Endometrium (tissue), 2 donors: ENCODE measurements around the gene GRIN3B.

Experiments used
- FAIRE-seq: peaks from 2 replicates; lab custom pipeline; 2012; peaks lifted over from hg19 to GRCh38; lab: Jason Lieb, UNC
- donor health status: control.
- donor health status: control.

Gene GRIN3B

DNA sequence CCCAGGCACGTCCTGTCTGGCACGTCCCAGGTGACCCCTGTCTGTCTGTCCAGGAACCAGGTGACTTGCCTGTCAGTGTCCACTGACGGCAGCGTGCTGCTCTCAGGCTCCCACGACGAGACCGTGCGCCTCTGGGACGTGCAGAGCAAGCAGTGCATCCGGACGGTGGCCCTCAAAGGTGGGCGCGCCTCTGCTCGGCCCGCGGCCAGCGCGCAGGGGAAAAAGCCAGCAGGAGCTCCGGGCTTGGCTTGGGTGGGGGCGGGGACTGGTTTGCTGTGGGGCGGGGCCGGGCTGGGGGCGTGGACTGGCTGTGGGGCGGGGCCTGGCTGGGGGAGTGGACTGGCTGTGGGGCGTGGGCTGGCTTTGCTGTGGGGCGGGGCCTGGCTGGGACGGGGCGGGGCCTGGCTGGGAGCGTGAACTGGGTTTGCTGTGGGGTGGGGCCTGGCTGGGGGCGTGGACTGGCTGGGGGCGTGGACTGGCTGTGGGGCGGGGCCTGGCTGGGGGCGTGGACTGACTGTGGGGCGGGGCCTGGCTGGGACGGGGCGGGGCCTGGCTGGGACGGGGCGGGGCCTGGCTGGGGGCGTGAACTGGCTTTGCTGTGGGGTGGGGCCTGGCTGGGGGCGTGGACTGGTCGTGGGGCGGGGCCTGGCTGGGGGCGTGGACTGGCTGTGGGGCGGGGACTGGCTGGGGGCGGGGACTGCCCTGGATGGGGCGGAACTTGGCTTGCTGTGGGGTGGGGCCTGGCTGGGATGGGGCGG, 8.9 kb upstream of the GRIN3B start:
- FAIRE-seq, result no peak

GRCh38 chr19:991932-992669, 8.1 kb upstream of the GRIN3B start:
- FAIRE-seq, result no peak

GRCh38 chr19:992670-993055, 7.6 kb upstream of the GRIN3B start:
- FAIRE-seq, result no peak

DNA sequence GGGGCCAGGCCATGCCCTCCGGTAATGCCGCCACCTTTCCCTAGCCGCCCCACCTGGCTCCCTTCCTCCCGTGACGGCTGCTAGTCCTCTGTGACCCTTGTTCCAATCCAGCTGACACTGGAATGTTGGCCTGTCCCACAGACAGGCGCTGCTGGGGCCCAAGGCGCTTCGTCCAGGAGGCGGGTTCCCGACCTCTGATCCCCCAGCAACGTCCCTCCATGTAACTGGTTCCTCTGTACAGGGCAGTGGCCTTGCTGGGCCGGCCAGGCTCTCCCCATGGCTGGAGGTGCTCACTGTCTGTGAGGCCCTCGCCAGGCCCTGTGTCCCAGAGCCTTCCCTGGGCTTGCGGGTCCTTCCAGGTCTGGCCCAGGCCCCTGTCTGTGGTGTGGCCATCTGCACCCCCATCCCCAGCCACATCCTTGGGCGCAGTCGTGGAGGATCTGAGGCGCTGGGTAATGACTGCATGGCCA, 6.8 kb upstream of the GRIN3B start:
- no peak for FAIRE-seq

DNA sequence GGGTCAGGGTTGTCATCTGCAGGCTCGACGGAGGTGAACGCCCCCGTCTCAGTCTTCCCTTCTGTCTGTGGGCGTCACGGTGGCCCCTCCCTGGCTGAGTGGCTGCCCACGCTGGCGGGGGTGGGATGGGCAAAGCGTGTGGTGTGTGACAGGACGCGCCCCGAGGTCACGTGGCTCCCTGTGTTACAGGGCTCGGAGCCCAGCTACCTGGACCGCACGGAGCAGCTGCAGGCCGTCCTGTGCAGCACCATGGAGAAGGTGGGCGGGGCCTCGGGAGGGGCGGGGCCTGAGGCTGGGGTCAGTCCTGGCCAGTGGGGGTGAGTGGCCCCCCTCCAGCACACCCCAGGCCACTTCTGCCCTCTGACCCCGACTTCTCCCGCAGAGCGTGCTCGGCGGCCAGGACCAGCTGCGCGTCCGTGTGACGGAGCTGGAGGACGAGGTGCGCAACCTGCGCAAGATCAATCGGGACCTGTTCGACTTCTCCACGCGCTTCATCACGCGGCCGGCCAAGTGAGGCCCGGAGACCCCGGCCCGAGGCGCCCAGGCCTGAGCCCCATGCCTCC, 6.3 kb upstream of the GRIN3B start:
- no peak for FAIRE-seq

DNA sequence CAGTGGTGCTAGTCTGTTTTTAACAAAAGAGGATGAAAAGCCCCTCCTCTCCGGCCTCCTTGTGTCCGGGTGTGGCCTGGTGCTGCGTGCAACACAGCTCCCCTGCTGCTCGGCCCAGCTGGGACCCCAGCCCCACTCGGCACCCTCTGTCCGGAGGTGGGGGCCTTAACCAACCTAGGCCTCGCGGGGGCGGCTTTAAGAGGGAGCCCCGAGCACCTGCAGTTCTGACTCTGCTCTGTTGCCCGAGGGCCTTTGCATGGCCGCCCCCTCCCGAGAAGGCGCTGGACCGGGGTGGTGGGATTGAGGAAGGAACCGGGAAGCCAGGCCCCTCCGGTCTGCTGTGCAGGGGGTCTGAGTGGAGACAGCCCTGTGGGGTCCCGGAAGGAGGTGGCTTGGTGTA, 5.7 kb upstream of the GRIN3B start:
- FAIRE-seq, result no peak

GRCh38 chr19:995051-995827, 5.0 kb upstream of the GRIN3B start:
- FAIRE-seq, result no peak

- FAIRE-seq, result no peak
Observed at GRCh38 chr19:996051-996838, 4.0 kb upstream of the GRIN3B start.

DNA sequence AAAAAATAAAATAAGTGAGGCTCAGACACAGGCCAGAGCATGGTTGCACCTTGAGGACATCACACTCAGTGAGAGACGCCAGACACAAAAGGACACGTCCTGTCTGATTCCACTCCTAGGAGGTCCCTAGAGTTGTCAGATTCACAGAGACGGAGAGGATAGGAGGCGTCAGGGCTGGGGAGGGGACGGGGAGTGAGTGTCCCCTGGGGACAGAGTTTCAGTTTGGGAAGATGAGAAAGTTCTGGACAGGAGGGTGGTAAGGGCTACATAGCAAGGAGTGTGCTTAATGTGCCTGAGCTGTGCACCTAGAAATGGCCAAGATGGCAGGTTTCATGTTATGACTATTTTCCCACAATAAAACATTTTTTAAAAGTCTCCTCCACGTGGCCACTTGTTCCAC, 2.2 kb upstream of the GRIN3B start:
- FAIRE-seq, result no peak

- no peak for FAIRE-seq
Observed at GRCh38 chr19:999379-999719, 870 bp upstream of the GRIN3B start.

DNA sequence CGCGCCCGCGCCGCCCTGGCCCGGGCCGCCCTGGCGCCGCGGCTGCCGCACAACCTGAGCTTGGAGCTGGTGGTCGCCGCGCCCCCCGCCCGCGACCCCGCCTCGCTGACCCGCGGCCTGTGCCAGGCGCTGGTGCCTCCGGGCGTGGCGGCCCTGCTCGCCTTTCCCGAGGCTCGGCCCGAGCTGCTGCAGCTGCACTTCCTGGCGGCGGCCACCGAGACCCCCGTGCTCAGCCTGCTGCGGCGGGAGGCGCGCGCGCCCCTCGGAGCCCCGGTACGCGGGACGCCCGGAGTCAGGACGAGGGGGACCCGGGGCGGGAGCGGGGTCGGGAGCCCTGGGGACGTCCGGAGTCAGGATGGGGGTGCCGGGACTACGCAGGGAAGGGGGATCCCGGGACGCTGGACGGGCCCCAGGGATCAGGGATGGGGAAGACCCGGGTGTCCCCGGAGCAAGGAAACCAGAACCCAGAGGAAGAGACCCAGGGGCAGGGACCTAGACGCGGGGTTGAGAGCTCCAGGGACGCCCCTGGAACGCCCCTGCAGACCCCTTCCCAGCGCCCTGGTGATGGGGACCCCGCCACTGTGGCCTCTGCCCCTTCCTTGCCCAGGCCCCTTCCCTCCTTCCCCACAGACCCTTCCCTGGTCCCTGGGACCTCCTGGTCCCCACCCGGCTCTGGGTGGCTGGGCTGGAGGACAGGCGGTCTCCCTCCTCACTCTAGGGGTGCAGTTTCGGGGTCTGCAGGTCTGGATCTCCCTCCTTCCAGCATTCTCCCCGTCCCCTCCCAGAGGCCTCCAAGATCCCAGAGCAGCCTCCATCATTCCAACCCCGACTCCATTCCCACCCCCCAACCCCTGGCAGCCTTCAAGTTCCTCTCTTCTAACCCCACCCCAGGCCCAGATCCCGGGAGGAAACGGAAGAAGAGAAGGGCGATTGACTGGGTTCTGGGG, 645 bp downstream of the GRIN3B start:
- no peak for FAIRE-seq

- no peak for FAIRE-seq
Observed at GRCh38 chr19:1001538-1002166, 1.4 kb downstream of the GRIN3B start.

DNA sequence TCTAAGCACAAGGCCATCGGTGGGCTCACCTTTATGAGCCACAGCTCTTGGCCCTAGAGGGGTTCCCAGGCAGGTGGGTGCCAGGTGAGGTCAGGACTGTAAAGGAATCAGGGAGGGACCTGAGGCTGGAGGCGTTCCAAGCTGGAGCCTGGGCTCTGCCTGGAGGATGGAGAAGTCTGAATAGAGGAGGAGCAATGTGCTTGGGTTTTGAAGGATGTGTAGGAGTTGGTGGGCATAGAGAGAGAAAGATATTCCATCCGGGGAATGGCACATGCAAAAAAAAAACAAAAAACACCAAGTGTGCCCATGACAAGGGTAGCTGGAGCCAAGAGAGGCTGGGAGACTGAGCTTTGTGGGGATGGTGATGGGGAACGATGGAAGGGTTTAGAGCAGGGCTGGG, 2.4 kb downstream of the GRIN3B start:
- FAIRE-seq, result no peak

GRCh38 chr19:1003283-1003682, 3.1 kb downstream of the GRIN3B start:
- no peak for FAIRE-seq

DNA sequence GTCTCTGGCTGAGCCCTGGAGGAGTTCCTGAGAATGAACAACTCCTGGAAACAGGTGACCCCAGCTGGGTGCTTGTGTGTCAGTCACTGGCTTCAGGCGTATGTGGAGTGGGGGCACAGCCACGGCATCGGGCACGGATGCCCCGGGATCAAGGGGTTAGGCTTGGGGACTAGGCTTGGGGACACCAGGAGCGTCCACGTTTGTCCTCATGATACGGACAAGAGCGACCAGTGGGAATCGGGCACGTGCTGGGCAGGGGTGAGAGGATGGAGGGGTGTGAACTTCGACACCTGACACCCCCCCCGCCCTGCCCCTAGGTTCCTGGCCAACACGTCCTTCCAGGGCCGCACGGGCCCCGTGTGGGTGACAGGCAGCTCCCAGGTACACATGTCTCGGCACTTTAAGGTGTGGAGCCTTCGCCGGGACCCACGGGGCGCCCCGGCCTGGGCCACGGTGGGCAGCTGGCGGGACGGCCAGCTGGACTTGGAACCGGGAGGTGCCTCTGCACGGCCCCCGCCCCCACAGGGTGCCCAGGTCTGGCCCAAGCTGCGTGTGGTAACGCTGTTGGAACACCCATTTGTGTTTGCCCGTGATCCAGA, 4.1 kb downstream of the GRIN3B start:
- no peak for FAIRE-seq

DNA sequence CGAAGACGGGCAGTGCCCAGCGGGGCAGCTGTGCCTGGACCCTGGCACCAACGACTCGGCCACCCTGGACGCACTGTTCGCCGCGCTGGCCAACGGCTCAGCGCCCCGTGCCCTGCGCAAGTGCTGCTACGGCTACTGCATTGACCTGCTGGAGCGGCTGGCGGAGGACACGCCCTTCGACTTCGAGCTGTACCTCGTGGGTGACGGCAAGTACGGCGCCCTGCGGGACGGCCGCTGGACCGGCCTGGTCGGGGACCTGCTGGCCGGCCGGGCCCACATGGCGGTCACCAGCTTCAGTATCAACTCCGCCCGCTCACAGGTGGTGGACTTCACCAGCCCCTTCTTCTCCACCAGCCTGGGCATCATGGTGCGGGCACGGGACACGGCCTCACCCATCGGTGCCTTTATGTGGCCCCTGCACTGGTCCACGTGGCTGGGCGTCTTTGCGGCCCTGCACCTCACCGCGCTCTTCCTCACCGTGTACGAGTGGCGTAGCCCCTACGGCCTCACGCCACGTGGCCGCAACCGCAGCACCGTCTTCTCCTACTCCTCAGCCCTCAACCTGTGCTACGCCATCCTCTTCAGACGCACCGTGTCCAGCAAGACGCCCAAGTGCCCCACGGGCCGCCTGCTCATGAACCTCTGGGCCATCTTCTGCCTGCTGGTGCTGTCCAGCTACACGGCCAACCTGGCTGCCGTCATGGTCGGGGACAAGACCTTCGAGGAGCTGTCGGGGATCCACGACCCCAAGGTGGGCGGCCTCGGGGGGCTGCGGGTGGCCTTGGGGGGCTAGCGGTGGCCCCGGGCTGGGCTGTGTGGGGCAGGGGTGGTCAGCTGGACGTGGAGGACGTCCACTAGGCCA, 4.8 kb downstream of the GRIN3B start:
- FAIRE-seq, result no peak

DNA sequence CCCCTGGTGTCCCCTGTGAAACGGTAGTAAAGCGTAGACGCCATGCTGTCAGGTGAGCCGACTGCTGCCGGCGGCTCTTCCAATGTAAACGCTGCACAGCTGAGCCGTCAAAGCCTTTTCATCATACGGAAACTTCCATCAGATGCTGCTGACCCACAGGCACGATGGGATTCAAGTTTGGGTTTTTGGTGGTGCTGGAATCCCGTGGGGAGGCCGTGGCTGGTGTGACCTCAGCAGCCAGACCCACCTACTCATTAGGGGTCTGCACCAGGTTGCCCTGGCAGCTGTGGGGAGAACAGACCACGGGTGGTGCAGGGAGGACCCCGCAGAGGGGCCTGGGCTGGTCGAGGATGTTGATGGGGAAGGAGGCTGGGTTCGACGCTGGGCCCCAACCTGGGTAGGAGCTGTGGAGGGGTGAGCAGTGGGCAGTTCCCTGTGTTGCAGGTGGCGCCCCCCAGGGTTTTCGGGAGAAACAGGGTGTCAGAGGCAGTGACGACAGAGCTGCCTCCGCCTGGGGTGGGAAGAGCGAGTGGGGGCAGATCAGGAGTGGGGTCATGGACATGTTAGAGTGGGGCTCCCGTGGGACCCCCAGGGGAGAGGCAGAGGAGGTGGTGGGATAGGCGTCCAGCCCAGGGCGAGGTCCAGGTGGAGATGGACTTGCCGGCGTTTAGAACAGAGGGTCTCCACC, 6.6 kb downstream of the GRIN3B start:
- FAIRE-seq, result no peak
